ENCODE measurements around the gene DPYSL4. TPM values are rescaled to one million over a fixed set of nuclear protein-coding genes. Genes with fewer than 3 reads are reported as not detected.

DPYSL4 gene
- total and polyA plus RNA-seq, 2 of the 4 experiments (the other 2 are of a cell fraction): 8.1 to 30.5 TPM

DNA sequence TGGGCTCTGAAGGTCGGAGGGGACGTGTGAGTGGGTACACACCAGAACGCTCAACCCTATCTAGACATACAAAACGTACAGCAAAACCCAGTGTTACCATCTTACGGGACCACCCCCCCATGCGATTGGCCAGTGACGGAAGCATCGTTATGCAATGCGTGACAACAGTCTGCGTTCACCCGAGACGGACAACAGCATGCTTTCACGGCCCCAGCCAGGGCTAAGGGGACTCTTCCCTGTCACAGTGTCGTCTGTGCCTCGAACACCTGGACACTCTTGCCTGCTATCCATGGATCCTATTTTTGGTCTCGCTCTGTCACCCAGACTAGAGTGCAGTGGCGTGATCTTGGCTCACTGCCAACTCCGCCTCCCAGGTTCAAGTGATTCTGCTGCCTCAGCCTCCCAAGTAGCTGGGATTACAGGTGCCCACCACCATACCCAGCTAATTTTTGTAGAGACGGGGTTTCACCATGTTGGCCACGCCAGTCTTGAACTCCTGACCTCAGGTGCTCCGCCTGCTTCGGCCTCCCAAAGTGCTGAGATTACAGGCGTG lies 23.3 kb downstream of the DPYSL4 start:
- peaks cover 7% of the 10 kb centered on the region for H3K9me3 ChIP-seq (ENCODE audit: control insufficient read depth, insufficient read depth, low read length)
- 90% methylated on average over 14 of the region's 23 CpGs; no CpG with 5 or more reads in 1 of the 2 experiments for WGBS, 2 experiments (ENCODE audit: extremely low coverage in 2 of 2, insufficient read length in 1 of 2)
- no peak overlapping the region for H3K18ac ChIP-seq (ENCODE audit: low read depth, low read length)
- no peak overlapping the region for H2BK120ac ChIP-seq (ENCODE audit: low read depth, low read length)
- ChIA-PET POLR2A (ENCODE audit: unreplicated experiment) (no interaction called here), CTCF (no interaction called here)
- peak overlapping the region; percentile 37 for H2AK9ac ChIP-seq (replicated peaks; ENCODE audit: low read depth, low read length, poor library complexity)
- no peaks in the 10 kb centered on the region for H3K79me1 ChIP-seq (ENCODE audit: low read depth in 1 of 2, low read length in 2 of 2)
- no peak overlapping the region for H3K4me2 ChIP-seq (ENCODE audit: low read depth, low read length)
- H2BK5ac ChIP-seq (ENCODE audit: low read depth, low read length, poor library complexity, severe bottlenecking): no peak overlapping the region
- ATAC-seq (ENCODE audit: low read depth): no peak
- no peak overlapping the region for H4K5ac ChIP-seq (ENCODE audit: low read depth, low read length)
- H4K20me1 ChIP-seq (ENCODE audit: insufficient read depth, low read length): no peaks in the 10 kb centered on the region
- intact Hi-C loops (cut with micrococcal nuclease) (no loop called here), dilution Hi-C loops (cut with HindIII; ENCODE audit: low sequenced_read_pairs, unreplicated experiment) (no loop called here), in situ Hi-C loops (cut with MboI; ENCODE audit: low sequenced_read_pairs) (no loop called here)
- H2AK5ac ChIP-seq (ENCODE audit: low read depth, low read length): no peak overlapping the region
- no peaks in the 10 kb centered on the region for H3K27me3 ChIP-seq (ENCODE audit: control insufficient read depth, insufficient read depth, low read length)
- H3K9me1 ChIP-seq (ENCODE audit: insufficient read depth, low read length): no peaks in the 10 kb centered on the region; the same call in 1 of the 2 replicates
- no peak for DNase-seq
- BruUV-seq (replicated peaks): no TSS peak
- no peak overlapping the region for H3K56ac ChIP-seq (ENCODE audit: extremely low read depth, insufficient read depth, low read length)
- H3K4ac ChIP-seq (ENCODE audit: low read depth, low read length): no peak overlapping the region
- H3K9ac ChIP-seq (ENCODE audit: low read depth, low read length): no peak overlapping the region
- no peak overlapping the region for H4K91ac ChIP-seq (ENCODE audit: insufficient read depth, low read depth, low read length)
- no peaks in the 10 kb centered on the region for H3K4me1 ChIP-seq (ENCODE audit: control insufficient read depth, insufficient read depth, low read length)
- H4K8ac ChIP-seq (ENCODE audit: low read depth in 2 of 2, low read length in 2 of 2): no peak overlapping the region
- H3K23ac ChIP-seq (ENCODE audit: low read depth, low read length): no peak overlapping the region
- no peak overlapping the region for H3K4me3 ChIP-seq (ENCODE audit: insufficient read depth, low read depth, low read length)
- no peak overlapping the region for H2AFZ ChIP-seq (replicated peaks; ENCODE audit: low read length, poor library complexity)
- no peak overlapping the region for H2BK20ac ChIP-seq (ENCODE audit: low read depth, low read length)
- H3K27ac ChIP-seq (ENCODE audit: insufficient read depth, low read length): no peak overlapping the region
- no peak overlapping the region for H3K14ac ChIP-seq (replicated peaks; ENCODE audit: low read depth, low read length)
- H2BK15ac ChIP-seq (ENCODE audit: low read depth, low read length): no peak overlapping the region
- peaks cover 2% of the 10 kb centered on the region; the same call in 1 of the 2 replicates for H3K36me3 ChIP-seq (ENCODE audit: control insufficient read depth, insufficient read depth, low read length)
- no peak for TF ChIP-seq MAFK (IDR thresholded peaks at IDR 0.05; ENCODE audit: low read depth, low read length)
- TF ChIP-seq RAD21 (IDR thresholded peaks at IDR 0.05; ENCODE audit: low read length): no peak
- TF ChIP-seq POLR2A (IDR thresholded peaks at IDR 0.05; ENCODE audit: low read depth, low read length): no peak
- TF ChIP-seq ELK1 (IDR thresholded peaks at IDR 0.05; ENCODE audit: borderline replicate concordance, low read depth, low read length): no peak
- TF ChIP-seq MAZ (IDR thresholded peaks at IDR 0.05; ENCODE audit: borderline replicate concordance, low read depth, low read length): no peak
- TF ChIP-seq CHD1 (IDR thresholded peaks at IDR 0.05; ENCODE audit: low read depth, low read length): no peak
- TF ChIP-seq, protein P1, sequence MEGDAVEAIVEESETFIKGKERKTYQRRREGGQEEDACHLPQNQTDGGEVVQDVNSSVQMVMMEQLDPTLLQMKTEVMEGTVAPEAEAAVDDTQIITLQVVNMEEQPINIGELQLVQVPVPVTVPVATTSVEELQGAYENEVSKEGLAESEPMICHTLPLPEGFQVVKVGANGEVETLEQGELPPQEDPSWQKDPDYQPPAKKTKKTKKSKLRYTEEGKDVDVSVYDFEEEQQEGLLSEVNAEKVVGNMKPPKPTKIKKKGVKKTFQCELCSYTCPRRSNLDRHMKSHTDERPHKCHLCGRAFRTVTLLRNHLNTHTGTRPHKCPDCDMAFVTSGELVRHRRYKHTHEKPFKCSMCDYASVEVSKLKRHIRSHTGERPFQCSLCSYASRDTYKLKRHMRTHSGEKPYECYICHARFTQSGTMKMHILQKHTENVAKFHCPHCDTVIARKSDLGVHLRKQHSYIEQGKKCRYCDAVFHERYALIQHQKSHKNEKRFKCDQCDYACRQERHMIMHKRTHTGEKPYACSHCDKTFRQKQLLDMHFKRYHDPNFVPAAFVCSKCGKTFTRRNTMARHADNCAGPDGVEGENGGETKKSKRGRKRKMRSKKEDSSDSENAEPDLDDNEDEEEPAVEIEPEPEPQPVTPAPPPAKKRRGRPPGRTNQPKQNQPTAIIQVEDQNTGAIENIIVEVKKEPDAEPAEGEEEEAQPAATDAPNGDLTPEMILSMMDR (conservative IDR thresholded peaks at IDR 0.05; ENCODE audit: low read depth, low read length): no peak
- no peak for TF ChIP-seq NFE2L2 (IDR thresholded peaks at IDR 0.05; ENCODE audit: low read depth, low read length)
- TF ChIP-seq RCOR1 (IDR thresholded peaks at IDR 0.05; ENCODE audit: insufficient replicate concordance, low read length): no peak
- TF ChIP-seq RFX5 (IDR thresholded peaks at IDR 0.05; ENCODE audit: low read depth, low read length): no peak
- TF ChIP-seq MXI1 (IDR thresholded peaks at IDR 0.05; ENCODE audit: borderline replicate concordance, low read depth, low read length): no peak
- TF ChIP-seq, protein P2, sequence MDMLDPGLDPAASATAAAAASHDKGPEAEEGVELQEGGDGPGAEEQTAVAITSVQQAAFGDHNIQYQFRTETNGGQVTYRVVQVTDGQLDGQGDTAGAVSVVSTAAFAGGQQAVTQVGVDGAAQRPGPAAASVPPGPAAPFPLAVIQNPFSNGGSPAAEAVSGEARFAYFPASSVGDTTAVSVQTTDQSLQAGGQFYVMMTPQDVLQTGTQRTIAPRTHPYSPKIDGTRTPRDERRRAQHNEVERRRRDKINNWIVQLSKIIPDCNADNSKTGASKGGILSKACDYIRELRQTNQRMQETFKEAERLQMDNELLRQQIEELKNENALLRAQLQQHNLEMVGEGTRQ (IDR thresholded peaks at IDR 0.05; ENCODE audit: low read depth, low read length): no peak
- no peak for TF ChIP-seq FOS (IDR thresholded peaks at IDR 0.05; ENCODE audit: low read depth, low read length)
- no peak for TF ChIP-seq SMC3 (IDR thresholded peaks at IDR 0.05; ENCODE audit: low read depth, low read length)
- no peak for TF ChIP-seq CEBPB (IDR thresholded peaks at IDR 0.05; ENCODE audit: low read depth, low read length)

Data from IMR-90 (cell line).